DOHH2 (cell line): Measurements from ENCODE around the gene PPM1H.

Source experiments
- EZH2phosphoT487 ChIP-seq: fragments of 200-600 bp; sonication (generic); IDR thresholded peaks from 2 replicates; pipeline ENCODE4 v1.6.1; 2017; ENCODE audit warnings: borderline replicate concordance, mild to moderate bottlenecking, antibody characterized with exemption, low read length, moderate library complexity, mixed read lengths
- TF ChIP-seq, protein P1 (sequence below): fragments of 200-600 bp; sonication (generic); IDR thresholded peaks from one replicate; pipeline ENCODE4 v1.5.1; 2014; ENCODE audit warnings: antibody characterized with exemption, mild to moderate bottlenecking, low read depth, low read length; ENCODE audit not compliant: poor library complexity, severe bottlenecking

DNA sequence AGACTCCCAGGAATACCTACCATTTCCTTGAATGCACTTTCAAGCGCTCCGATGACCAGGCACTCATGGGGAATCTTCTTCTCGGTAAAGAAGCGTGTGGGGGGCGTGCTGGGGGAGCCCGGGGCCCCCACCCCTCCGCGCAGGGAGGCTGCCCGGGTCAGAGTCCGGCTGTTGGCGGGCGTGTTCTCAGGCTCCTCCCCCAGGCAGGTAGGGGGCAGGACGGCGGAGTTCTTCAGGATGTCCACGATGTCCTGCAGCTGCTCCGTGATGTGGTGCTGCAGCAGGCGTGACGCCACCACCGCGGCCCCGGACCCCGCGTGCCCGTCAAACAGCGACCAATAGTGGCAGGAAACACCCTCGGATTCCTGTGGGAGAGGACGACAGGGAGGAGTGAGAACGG lies 133.2 kb downstream of the PPM1H start:
- TF ChIP-seq, protein P1, sequence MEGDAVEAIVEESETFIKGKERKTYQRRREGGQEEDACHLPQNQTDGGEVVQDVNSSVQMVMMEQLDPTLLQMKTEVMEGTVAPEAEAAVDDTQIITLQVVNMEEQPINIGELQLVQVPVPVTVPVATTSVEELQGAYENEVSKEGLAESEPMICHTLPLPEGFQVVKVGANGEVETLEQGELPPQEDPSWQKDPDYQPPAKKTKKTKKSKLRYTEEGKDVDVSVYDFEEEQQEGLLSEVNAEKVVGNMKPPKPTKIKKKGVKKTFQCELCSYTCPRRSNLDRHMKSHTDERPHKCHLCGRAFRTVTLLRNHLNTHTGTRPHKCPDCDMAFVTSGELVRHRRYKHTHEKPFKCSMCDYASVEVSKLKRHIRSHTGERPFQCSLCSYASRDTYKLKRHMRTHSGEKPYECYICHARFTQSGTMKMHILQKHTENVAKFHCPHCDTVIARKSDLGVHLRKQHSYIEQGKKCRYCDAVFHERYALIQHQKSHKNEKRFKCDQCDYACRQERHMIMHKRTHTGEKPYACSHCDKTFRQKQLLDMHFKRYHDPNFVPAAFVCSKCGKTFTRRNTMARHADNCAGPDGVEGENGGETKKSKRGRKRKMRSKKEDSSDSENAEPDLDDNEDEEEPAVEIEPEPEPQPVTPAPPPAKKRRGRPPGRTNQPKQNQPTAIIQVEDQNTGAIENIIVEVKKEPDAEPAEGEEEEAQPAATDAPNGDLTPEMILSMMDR: no peak
- no peak for TF ChIP-seq EZH2phosphoT487
